Fibroblast of the aortic adventitia (primary cell): ENCODE results near the gene PLXNC1. TPM values are rescaled to one million over a fixed set of nuclear protein-coding genes. Genes with fewer than 3 reads are reported as not detected.

ENCODE experiments used
- DNase-seq: peaks from one replicate; pipeline ENCODE4 v3.0.0-alpha.2; 2010; ENCODE audit warnings: low read depth
- H3K4me3 ChIP-seq: 2 replicates; pipeline ENCODE4 v1.5.1; 2011; ENCODE audit warnings: low read depth, mild to moderate bottlenecking, control low read depth, low read length, moderate library complexity
- total RNA-seq: library from RNA; depleted of rRNA; stranded (reverse); fragments of >200 nt; gene quantifications from 2 replicates; pipeline ENCODE4 v1.2.3, GENCODE V29; 2012; ENCODE audit warnings: low replicate concordance
- TF ChIP-seq, protein P1 (sequence below): IDR thresholded peaks from 2 replicates; pipeline ENCODE4 v1.5.1; 2011; ENCODE audit warnings: mild to moderate bottlenecking, low read length, control low read depth, inconsistent platforms; ENCODE audit not compliant: insufficient read depth

PLXNC1 gene
- total RNA-seq, 1 donor, result 4.3 TPM

- no peak overlapping the region for H3K4me3 ChIP-seq
- no peak for DNase-seq
- TF ChIP-seq, protein P1, sequence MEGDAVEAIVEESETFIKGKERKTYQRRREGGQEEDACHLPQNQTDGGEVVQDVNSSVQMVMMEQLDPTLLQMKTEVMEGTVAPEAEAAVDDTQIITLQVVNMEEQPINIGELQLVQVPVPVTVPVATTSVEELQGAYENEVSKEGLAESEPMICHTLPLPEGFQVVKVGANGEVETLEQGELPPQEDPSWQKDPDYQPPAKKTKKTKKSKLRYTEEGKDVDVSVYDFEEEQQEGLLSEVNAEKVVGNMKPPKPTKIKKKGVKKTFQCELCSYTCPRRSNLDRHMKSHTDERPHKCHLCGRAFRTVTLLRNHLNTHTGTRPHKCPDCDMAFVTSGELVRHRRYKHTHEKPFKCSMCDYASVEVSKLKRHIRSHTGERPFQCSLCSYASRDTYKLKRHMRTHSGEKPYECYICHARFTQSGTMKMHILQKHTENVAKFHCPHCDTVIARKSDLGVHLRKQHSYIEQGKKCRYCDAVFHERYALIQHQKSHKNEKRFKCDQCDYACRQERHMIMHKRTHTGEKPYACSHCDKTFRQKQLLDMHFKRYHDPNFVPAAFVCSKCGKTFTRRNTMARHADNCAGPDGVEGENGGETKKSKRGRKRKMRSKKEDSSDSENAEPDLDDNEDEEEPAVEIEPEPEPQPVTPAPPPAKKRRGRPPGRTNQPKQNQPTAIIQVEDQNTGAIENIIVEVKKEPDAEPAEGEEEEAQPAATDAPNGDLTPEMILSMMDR, result no peak
These were observed 54.1 kb downstream of the PLXNC1 start for GRCh38 chr12:94202245-94203180.

DNA sequence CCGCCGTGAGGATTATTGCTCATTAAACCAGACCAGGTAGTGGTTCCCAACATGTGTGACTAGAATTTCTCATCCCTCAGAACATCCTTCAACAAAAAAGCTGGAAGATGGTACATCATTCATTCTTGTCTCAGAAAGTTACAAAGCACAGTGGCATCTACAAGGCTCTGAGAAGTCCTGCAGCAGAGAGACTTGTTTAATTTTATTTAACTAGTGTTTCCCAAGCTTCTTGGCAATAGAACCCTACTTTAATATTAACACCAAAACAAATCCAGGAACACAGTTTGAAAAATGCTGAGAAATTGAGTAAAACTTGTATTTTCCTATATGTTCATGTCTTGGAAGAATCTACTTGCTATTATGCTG is 54.8 kb downstream of the PLXNC1 start:
- DNase-seq, result no peak
- H3K4me3 ChIP-seq, result no peak overlapping the region
- TF ChIP-seq, protein P1, result no peak

- TF ChIP-seq, protein P1, result no peak
- no peak for DNase-seq
- H3K4me3 ChIP-seq, result no peak overlapping the region
These were observed 55.4 kb downstream of the PLXNC1 start for GRCh38 chr12:94203796-94204195.

- TF ChIP-seq, protein P1, result no peak
- no peak overlapping the region for H3K4me3 ChIP-seq
- DNase-seq, result no peak
These were observed 56.3 kb downstream of the PLXNC1 start for GRCh38 chr12:94204499-94205247.

GRCh38 chr12:94205822-94206221 is 57.4 kb downstream of the PLXNC1 start:
- no peak for DNase-seq
- no peak overlapping the region for H3K4me3 ChIP-seq
- TF ChIP-seq, protein P1, result no peak

DNA sequence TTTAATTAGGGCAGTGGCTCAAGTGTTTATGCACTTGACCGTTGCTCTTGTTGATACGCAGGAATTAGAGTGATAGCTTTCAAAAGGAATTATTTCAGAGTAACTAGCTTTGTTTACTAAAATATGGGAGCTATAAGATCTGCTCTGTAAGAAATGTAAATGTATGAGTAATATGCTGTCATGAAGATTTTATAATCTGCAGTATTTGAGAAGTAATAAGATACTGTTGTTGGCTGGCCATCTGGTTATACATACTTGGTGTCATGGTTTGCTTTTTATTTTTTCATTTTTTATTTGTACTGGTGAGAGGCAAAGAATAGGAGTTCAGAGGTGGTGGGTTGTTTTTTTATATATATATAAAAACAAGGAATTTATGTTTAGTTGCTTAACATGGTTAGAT is 58.5 kb downstream of the PLXNC1 start:
- H3K4me3 ChIP-seq, result no peak overlapping the region
- TF ChIP-seq, protein P1, result no peak
- no peak for DNase-seq
